HTR-8/SVneo (cell line): Measurements from ENCODE around the gene MACROD2.

ENCODE experiments used
- DNase-seq: peaks from one replicate; pipeline ENCODE4 v3.0.0; 2011; ENCODE audit warnings: low spot score, mixed read lengths; ENCODE audit not compliant: insufficient read length
- FAIRE-seq: peaks from 2 replicates; lab custom pipeline; 2011; peaks lifted over from hg19 to GRCh38; lab: Jason Lieb, UNC

MACROD2 gene

GRCh38 chr20:15235471-15236198, 1240.3 kb downstream of the MACROD2 start:
- DNase-seq = no peak
- FAIRE-seq = no peak

- FAIRE-seq = no peak
- DNase-seq = no peak
These were observed 1241.5 kb downstream of the MACROD2 start for GRCh38 chr20:15236812-15237211.

GRCh38 chr20:15239542-15240206, 1244.4 kb downstream of the MACROD2 start:
- DNase-seq (no peak), FAIRE-seq (no peak)

DNA sequence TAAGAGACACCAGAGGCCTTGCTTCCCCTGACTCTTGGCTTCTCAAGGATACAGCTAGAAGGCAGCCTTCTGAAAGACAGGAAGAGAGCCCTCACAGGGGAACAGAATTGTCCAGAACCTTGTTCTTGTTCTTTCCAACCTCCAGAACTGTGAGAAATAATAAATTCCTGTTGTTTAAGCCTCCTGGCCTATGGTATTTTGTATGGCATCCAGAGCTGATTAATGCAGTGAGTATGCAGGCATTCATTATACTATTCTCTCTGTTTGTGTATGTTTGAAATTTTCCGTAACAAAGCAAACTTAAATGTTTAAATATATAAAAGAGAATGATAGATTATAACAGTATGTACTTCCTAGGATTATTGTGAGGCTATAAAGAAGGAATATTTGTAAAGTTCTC, 1245.5 kb downstream of the MACROD2 start:
- no peak for DNase-seq
- no peak for FAIRE-seq

- no peak for FAIRE-seq
- DNase-seq = no peak
These were observed 1246.4 kb downstream of the MACROD2 start for GRCh38 chr20:15241681-15242080.

DNA sequence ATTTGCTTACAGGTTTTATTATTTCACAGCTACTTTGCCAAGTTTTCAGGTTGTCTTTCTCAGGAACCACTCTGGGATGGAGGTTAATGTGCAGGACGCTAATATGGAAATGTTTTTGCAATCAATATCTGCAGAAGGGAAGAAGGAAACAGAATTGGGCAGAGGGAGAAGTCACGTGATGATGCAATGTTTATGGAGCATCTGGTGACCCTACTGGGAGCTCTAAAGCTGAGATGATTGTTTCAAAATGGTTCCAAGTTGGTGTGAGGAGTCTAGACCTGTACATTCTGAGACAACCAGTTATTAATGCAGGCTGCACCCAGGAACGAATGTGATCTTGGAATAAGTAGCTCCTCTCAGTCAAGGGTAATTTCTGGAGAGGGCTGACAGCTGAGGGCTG, 1247.5 kb downstream of the MACROD2 start:
- DNase-seq (no peak), FAIRE-seq (no peak)

GRCh38 chr20:15245896-15246295, 1250.6 kb downstream of the MACROD2 start:
- DNase-seq = no peak
- FAIRE-seq = no peak

GRCh38 chr20:15248618-15249395, 1253.5 kb downstream of the MACROD2 start:
- FAIRE-seq (no peak), DNase-seq (no peak)

DNA sequence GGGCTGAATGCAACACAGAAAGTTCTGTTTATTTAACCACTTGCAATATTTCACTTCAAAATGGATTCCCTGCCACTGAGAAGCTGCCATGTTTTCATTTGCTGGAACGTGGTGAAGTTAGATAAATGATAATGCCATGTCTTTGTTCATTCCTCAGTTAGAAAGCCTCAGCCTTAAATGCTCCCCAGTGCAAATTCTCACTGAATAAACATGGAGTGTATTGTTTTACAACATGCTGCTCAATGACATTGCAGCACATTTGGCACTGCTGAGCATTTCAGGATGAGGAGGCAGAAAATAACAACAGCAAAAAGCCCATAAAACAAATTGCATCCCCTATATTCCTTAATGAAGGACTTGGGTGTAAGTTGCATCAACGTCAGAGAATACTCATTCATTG, 1255.9 kb downstream of the MACROD2 start:
- FAIRE-seq = no peak

GRCh38 chr20:15252304-15252703, 1257.0 kb downstream of the MACROD2 start:
- no peak for FAIRE-seq
- no peak for DNase-seq

More for the DNA sequence above, 1255.9 kb downstream of the MACROD2 start:
- DNase-seq = no peak

- DNase-seq = no peak
- FAIRE-seq = no peak
These were observed 1258.1 kb downstream of the MACROD2 start for GRCh38 chr20:15253431-15253830.

DNA sequence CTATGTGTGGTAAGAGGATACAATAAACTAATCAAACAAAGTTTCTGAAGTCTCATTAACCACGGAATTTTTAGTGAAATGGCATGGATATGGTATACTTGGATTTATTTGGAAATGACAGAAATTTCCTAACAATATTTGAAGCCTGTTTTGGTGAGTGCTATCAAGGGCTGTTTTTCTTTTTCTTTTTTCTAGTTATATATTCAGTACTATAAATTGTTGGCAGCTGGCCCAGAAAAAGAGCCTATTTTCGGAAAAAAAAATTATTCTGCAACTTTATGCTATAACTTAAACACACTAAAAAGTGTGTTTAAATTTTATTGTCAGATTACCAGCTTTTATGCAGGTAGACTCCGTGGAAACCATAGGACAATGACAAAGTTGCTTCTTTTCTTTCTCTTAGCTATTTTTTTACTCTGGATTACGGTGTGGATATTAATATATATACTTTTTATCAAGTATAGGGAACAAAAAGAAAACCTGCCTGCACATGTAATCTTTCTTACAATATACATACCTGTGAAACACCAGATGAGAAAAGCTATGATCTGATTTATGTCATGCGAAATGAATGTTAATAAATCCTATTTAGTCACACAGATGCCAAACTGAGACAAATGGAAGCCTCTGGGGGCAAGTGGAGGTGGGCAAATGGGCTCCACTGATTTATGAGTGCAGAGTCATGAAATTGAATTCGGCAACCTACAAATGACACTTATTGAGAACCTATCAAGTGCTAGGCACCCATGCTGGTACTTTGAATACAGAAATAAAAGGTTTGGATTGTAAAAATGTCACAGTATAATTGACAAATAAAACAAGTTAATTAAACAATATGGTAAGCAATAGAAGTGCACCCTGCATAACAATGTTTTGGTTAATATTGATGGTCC, 1261.6 kb downstream of the MACROD2 start:
- no peak for FAIRE-seq

GRCh38 chr20:15257569-15257870, 1262.2 kb downstream of the MACROD2 start:
- no peak for FAIRE-seq
- DNase-seq = no peak

More for the DNA sequence above, 1261.6 kb downstream of the MACROD2 start:
- no peak for DNase-seq

DNA sequence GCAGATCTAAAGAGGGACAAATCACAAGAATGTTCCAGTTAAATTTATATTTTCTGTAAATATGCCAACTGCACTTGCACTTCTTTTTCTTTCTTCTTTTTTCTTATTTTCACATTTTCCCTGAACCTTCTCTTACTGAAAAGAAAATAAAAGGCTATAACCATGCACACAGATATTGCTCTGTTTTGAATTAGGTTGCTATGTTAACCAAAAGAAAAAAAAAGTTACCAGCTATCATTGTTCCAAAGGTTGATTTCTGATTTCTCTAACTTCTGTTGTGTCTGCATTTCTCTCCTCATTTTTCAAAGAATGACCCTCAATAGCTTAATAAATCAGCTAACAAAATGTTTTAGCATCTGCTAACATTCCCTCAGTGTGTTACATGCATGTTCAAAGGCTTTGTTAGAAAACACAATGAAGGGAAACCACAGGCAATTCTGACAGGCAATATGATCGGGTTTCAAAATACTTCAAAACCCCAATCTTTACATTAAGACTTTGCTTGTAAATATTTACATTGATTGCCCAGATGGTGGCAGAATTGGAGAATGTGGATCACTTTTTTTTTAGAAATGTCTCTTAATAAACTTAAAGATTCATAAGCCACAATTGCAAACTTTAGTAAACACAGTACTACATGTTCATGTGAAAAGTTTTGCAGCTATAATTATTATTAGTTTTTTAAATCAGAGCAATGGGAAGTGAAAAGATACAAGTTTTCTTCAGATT, 1270.4 kb downstream of the MACROD2 start:
- no peak for FAIRE-seq
- DNase-seq = no peak

GRCh38 chr20:15267935-15268334, 1272.6 kb downstream of the MACROD2 start:
- no peak for FAIRE-seq
- no peak for DNase-seq

GRCh38 chr20:15278041-15278440, 1282.7 kb downstream of the MACROD2 start:
- FAIRE-seq (no peak), DNase-seq (no peak)

DNA sequence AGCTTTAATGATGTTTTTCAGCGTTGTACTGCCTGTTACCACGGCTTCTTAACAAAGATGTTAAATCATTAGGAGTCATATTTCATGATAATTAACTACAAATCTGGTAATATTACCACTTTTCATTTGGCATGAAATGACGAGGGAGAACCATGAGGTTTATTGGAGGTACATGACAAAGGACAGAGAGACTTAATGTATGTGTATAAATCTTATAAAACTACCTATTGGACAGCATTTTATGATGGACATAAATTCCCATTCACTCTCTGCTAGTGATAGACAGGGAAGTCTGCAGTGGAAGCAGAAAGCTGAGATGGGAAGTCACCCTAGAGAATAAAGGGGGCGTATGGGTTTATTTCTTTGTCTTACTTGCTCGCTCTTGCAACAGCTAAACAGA, 1292.0 kb downstream of the MACROD2 start:
- DNase-seq = no peak
- no peak for FAIRE-seq

DNA sequence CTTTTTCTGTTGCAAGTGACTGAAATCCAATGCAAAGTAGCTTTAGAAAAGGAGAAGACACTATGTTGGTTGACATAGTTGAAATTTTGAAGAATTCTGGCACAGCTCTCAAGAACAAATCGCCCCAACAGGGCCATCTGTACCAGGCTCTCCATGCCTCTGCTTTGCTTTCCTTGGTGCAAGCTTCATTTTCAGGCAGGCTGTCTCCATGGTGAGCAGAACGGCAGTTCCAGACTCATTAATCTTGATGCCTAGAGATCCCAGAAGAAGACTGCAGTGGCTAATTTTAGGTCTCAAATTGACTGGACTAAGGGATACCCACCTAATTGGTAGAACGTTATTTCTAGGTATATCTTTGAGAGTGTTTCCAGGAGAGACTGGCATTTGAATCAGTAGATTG, 1292.8 kb downstream of the MACROD2 start:
- FAIRE-seq (no peak), DNase-seq (no peak)

GRCh38 chr20:15289337-15289736, 1294.0 kb downstream of the MACROD2 start:
- DNase-seq (no peak), FAIRE-seq (no peak)

DNA sequence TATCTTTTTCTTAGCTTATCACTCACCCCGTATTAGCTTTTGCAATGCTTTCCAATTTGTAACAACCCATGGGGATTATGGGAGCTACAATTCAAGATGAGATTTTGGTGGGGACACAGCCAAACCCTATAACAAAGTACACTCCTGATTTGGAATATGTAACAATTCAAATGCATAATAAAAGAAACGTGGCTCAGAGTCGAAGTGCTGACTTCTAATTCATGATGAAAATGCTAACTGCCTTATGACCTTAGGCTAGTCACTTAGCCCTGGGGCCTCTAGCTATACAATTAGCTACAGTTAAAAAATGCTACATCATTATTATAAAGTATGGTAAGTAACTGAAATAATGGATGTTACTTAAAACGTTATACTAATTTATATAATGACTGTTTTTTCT, 1297.1 kb downstream of the MACROD2 start:
- DNase-seq (no peak), FAIRE-seq (no peak)
